A549 (cell line): ENCODE measurements around the gene ZFAND2B. TPM values are rescaled to one million over a fixed set of nuclear protein-coding genes. Genes with fewer than 3 reads are reported as not detected.

Source experiments
- ATAC-seq, 2 experiments: fragments of 200-7000 bp in 1 of 2; fragments of >200 bp in 1 of 2; cut with Nextera tagmentation in 1 of 2; cut with Tn5 transposase in 1 of 2; 3 replicates each; pipeline versions ENCODE4 v1.8.0 to v1.9.1; 2018 to 2020; ENCODE audit warnings: mild to moderate bottlenecking in 1 of 2, moderate library complexity in 1 of 2
- CTCF ChIA-PET: fragments of 300-600 bp; sonication (Branson Sonifier 250); formaldehyde crosslinking; extraction: SDS; loops from one replicate; lab custom pipeline; 2021; ENCODE audit warnings: antibody characterized with exemption, inconsistent platforms; lab: Yijun Ruan, JAX
- POLR2A ChIA-PET: fragments of 350-600 bp; formaldehyde crosslinking; extraction: SDS; loops from one replicate; lab custom pipeline; 2021; ENCODE audit warnings: antibody characterized with exemption, inconsistent platforms; lab: Yijun Ruan, JAX
- DNase-seq, 2 experiments: peaks; one replicate each; pipeline versions ENCODE4 v3.0.0 to v3.0.0-alpha.2; 2011 to 2016; ENCODE audit warnings: low read depth in 1 of 2, low spot score in 1 of 2
- FAIRE-seq: peaks from 2 replicates; lab custom pipeline; 2011; peaks lifted over from hg19 to GRCh38; lab: Jason Lieb, UNC
- H3K27ac ChIP-seq, 2 experiments: fragments of >200 bp; sonication (Bioruptor Twin); formaldehyde crosslinking; 3 replicates each; pipeline ENCODE4 v1.5.1; 2016 to 2017
- H3K4me1 ChIP-seq: fragments of >200 bp; sonication (Bioruptor Twin); formaldehyde crosslinking; 3 replicates; pipeline ENCODE4 v1.6.1; 2016
- H3K4me2 ChIP-seq: fragments of >200 bp; sonication (Bioruptor Twin); formaldehyde crosslinking; 3 replicates; pipeline ENCODE4 v1.6.1; 2016
- H3K4me3 ChIP-seq: fragments of >200 bp; sonication (Bioruptor Twin); formaldehyde crosslinking; 3 replicates; pipeline ENCODE4 v1.5.1; 2016
- H3K9me3 ChIP-seq: fragments of >200 bp; sonication (Bioruptor Twin); formaldehyde crosslinking; 3 replicates; pipeline ENCODE4 v1.6.1; 2016
- BHLHE40 ChIP-seq: IDR thresholded peaks from 2 replicates; pipeline ENCODE4 v1.6.1; 2012; ENCODE audit warnings: low read depth, low read length, inconsistent platforms
- CEBPB ChIP-seq, 2 experiments: fragments of >200 bp in 1 of 2; sonication (Bioruptor Twin) in 1 of 2; formaldehyde crosslinking in 1 of 2; IDR thresholded peaks; 2 replicates each; pipeline ENCODE4 v1.6.1; 2012 to 2016
- CHD2 ChIP-seq: fragments of 150-350 bp; IDR thresholded peaks from 2 replicates; pipeline ENCODE4 v1.6.1; 2014; ENCODE audit warnings: low read length; ENCODE audit not compliant: partially characterized antibody
- EHF ChIP-seq: fragments of 250-450 bp; sonication (Bioruptor Pico); IDR thresholded peaks from 2 replicates; pipeline ENCODE4 v1.5.0; 2020; ENCODE audit warnings: mild to moderate bottlenecking
- EP300 ChIP-seq, 2 experiments: fragments of >200 bp; sonication (Bioruptor Twin); formaldehyde crosslinking; IDR thresholded peaks; 2 replicates in 1 of 2; 3 replicates in 1 of 2; pipeline ENCODE4 v1.6.1; 2016 to 2017
- FOSB ChIP-seq: fragments of 250-450 bp; sonication (Bioruptor Pico); IDR thresholded peaks from 2 replicates; pipeline ENCODE4 v1.5.0; 2020; ENCODE audit warnings: mild to moderate bottlenecking, moderate library complexity
- FOSL2 ChIP-seq, 2 experiments: fragments of 450-650 bp in 1 of 2; fragments of >200 bp in 1 of 2; sonication (Bioruptor Twin) in 1 of 2; formaldehyde crosslinking; IDR thresholded peaks; 2 replicates each; pipeline versions ENCODE4 v1.5.0 to v1.6.1; 2016 to 2020; ENCODE audit warnings: mild to moderate bottlenecking in 1 of 2, moderate library complexity in 1 of 2
- GATA3 ChIP-seq: IDR thresholded peaks from 2 replicates; pipeline ENCODE4 v1.6.1; 2012; ENCODE audit warnings: borderline replicate concordance
- HOXA7 ChIP-seq: fragments of 250-450 bp; sonication (Bioruptor Pico); IDR thresholded peaks from 2 replicates; pipeline ENCODE4 v1.5.0; 2020; ENCODE audit warnings: mild to moderate bottlenecking, moderate library complexity
- JUN ChIP-seq, 2 experiments: fragments of >200 bp; sonication (Bioruptor Twin); formaldehyde crosslinking; IDR thresholded peaks; 2 replicates in 1 of 2; 3 replicates in 1 of 2; pipeline ENCODE4 v1.6.1; 2016 to 2017
- JUNB ChIP-seq: fragments of >200 bp; sonication (Bioruptor Twin); formaldehyde crosslinking; IDR thresholded peaks from 2 replicates; pipeline ENCODE4 v1.6.1; 2016
- KDM5A ChIP-seq: fragments of 200-600 bp; sonication (generic); IDR thresholded peaks from 2 replicates; pipeline ENCODE4 v1.6.1; 2016; ENCODE audit warnings: antibody characterized with exemption, mild to moderate bottlenecking
- MAFK ChIP-seq: fragments of 450-650 bp; IDR thresholded peaks from 2 replicates; pipeline ENCODE4 v1.6.1; 2014; ENCODE audit not compliant: partially characterized antibody
- POLR2AphosphoS2 ChIP-seq: conservative IDR thresholded peaks from 2 replicates; pipeline ENCODE4 v1.6.1; 2012; ENCODE audit warnings: low read length, improper control_type of control experiment, inconsistent platforms
- RAD21 ChIP-seq, 2 experiments: fragments of >200 bp in 1 of 2; sonication (Bioruptor Twin) in 1 of 2; formaldehyde crosslinking in 1 of 2; IDR thresholded peaks in 1 of 2; conservative IDR thresholded peaks in 1 of 2; 2 replicates in 1 of 2; 3 replicates in 1 of 2; pipeline ENCODE4 v1.6.1; 2012 to 2018; ENCODE audit warnings: inconsistent platforms in 1 of 2
- RARB ChIP-seq: fragments of 250-450 bp; sonication (Bioruptor Pico); IDR thresholded peaks from 2 replicates; pipeline ENCODE4 v1.8.0; 2021; ENCODE audit warnings: mild to moderate bottlenecking, moderate library complexity
- RFX5 ChIP-seq: fragments of 450-650 bp; IDR thresholded peaks from 2 replicates; pipeline ENCODE4 v1.7.1; 2014; ENCODE audit warnings: antibody characterized with exemption, mild to moderate bottlenecking, moderate library complexity
- TFCP2L1 ChIP-seq: fragments of 250-450 bp; sonication (Bioruptor Pico); IDR thresholded peaks from 2 replicates; pipeline ENCODE4 v1.5.0; 2021; ENCODE audit warnings: mild to moderate bottlenecking
- ZFP36 ChIP-seq: fragments of 450-650 bp; IDR thresholded peaks from 2 replicates; pipeline ENCODE4 v1.6.1; 2014; ENCODE audit warnings: borderline replicate concordance; ENCODE audit not compliant: partially characterized antibody
- ZNF302 ChIP-seq: fragments of 250-450 bp; sonication (Bioruptor Pico); IDR thresholded peaks from 2 replicates; pipeline ENCODE4 v1.9.0; 2021; ENCODE audit warnings: inconsistent platforms, mild to moderate bottlenecking, moderate library complexity
- ZSCAN20 ChIP-seq: fragments of 250-450 bp; sonication (Bioruptor Pico); IDR thresholded peaks from 2 replicates; pipeline ENCODE4 v1.8.0; 2022; ENCODE audit warnings: mild to moderate bottlenecking, moderate library complexity
- WGBS: methylation state at CpG from one replicate; pipeline ENCODE4 v1.1.6; 2017; ENCODE audit errors: missing lambda C conversion rate; 5-methylcytosine and 5-hydroxymethylcytosine counted together
- polyA plus RNA-seq, 4 experiments: library from polyadenylated mRNA; depleted of rRNA in 3 of 4; stranded (reverse); fragments of >200 nt; fragmentation: RNase III in 1 of 4; extraction: RNeasy Plus Mini Kit Qiagen cat#74134 plus additional on column Dnase treatment in 1 of 4; gene quantifications; 2 replicates in 3 of 4; 3 replicates in 1 of 4; pipeline ENCODE4 v1.2.3, GENCODE V29; 2011 to 2017
- TF ChIP-seq, protein P1 (sequence below): IDR thresholded peaks from 2 replicates; pipeline ENCODE4 v1.6.1; 2012
- TF ChIP-seq, protein P2 (sequence below): fragments of 250-450 bp; sonication (Bioruptor Pico); IDR thresholded peaks from 2 replicates; pipeline ENCODE4 v1.5.0; 2020; ENCODE audit warnings: low read depth, mild to moderate bottlenecking, moderate library complexity
- TF ChIP-seq, protein P3 (sequence below): fragments of >200 bp; sonication (Bioruptor Twin); formaldehyde crosslinking; IDR thresholded peaks from 3 replicates; pipeline ENCODE4 v1.6.1; 2016
- TF ChIP-seq, protein P4 (sequence below): fragments of >200 bp; sonication (Bioruptor Twin); formaldehyde crosslinking; IDR thresholded peaks from 3 replicates; pipeline ENCODE4 v1.5.1; 2016

The ZFAND2B gene
- polyA plus RNA-seq, 2 of the 4 experiments (the other 2 are of a cell fraction) = 21.2 to 29.1 TPM

DNA sequence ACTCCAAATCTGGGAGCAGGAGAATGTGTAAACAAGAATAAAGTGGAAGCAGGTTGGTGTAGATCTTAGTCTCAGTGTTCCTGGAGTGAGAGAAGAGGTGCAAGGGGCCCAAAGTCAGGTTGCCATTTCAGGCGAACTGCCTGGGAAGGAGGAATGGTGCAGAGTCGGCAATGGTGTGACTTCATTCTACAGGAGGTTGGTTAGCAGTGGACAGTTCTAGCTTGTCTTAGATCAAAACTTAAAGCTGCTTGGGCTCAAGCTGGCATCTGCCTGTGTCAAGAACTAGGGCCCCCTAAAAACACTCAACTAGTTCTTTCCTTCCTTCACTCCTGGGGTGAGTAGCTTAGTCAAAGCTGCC lies 42.2 kb downstream of the ZFAND2B start (continued):
- TF ChIP-seq JUNB = no peak
- TF ChIP-seq EHF (CRISPR knock-in tag) = no peak
- no peak for TF ChIP-seq CEBPB (IDR thresholded peaks at IDR 0.05)
- TF ChIP-seq BHLHE40 = no peak
- no peak for TF ChIP-seq CHD2
- TF ChIP-seq TFCP2L1 (CRISPR knock-in tag) = no peak

DNA sequence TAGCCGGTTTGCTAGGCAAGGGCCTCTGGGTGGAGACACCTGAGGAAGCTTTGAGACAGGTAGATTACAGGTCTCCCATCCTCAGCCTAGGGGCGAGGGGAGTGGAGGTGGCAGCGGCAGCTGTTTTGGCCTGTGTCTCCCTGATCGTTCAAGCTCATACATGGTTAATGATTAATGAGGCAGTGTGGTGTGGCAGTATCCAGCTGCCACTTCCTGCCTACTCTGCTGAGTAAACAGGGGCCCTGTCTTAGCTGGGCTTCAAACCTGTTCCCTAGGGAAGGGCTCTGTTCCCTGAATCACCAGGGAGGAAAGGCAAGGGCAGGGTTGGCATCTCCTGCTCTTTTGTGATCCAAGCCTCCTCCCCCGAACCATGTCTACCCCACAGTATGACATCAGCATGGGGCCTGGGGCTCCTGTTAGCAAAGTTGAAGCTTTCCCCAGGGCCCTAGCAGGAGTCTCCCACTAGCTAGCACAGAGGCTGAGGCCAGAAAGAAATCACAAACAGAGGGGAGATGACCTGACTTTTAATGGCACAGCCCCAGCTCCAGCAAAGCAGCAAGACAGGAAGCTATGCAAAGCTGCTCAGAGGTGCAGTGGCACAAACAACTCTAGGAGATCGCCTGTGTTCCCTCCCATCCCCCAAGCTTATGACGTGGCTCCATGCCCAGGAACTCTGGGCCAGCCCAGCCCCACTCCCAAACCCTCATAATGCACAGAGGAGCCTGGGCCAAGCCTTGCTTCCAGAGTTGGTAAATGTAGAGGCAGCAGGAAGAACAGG lies 42.8 kb downstream of the ZFAND2B start:
- peak in 1 of 2 experiments; percentile 27; a peak in 2 of 5 replicates for TF ChIP-seq RAD21 (conservative IDR thresholded peaks at IDR 0.05 in 1 of 2, IDR thresholded peaks at IDR 0.05 in 1 of 2)
- no peak for TF ChIP-seq ZSCAN20 (CRISPR knock-in tag)
- TF ChIP-seq FOSB = peak; percentile 66; the same call in 1 of the 2 replicates
- peak in 1 of 2 experiments; percentile 78 for TF ChIP-seq JUN (IDR thresholded peaks at IDR 0.05)
- TF ChIP-seq, protein P1, sequence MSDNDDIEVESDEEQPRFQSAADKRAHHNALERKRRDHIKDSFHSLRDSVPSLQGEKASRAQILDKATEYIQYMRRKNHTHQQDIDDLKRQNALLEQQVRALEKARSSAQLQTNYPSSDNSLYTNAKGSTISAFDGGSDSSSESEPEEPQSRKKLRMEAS = peak; percentile 49
- peak; percentile 33; the same call in 1 of the 2 replicates for TF ChIP-seq GATA3
- TF ChIP-seq EP300 (IDR thresholded peaks at IDR 0.05) = peak in 1 of 2 experiments; percentile 43; a peak in 1 of 5 replicates
- no peak for TF ChIP-seq ZNF302 (CRISPR knock-in tag)
- peak; percentile 93 for TF ChIP-seq POLR2AphosphoS2
- TF ChIP-seq RFX5 = no peak
- TF ChIP-seq, protein P2, sequence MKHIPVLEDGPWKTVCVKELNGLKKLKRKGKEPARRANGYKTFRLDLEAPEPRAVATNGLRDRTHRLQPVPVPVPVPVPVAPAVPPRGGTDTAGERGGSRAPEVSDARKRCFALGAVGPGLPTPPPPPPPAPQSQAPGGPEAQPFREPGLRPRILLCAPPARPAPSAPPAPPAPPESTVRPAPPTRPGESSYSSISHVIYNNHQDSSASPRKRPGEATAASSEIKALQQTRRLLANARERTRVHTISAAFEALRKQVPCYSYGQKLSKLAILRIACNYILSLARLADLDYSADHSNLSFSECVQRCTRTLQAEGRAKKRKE (CRISPR knock-in tag) = 0 out of 2 replicates have a peak, but pooled peaks have one; percentile 41
- peak; percentile 41 for TF ChIP-seq JUNB
- TF ChIP-seq, protein P3, sequence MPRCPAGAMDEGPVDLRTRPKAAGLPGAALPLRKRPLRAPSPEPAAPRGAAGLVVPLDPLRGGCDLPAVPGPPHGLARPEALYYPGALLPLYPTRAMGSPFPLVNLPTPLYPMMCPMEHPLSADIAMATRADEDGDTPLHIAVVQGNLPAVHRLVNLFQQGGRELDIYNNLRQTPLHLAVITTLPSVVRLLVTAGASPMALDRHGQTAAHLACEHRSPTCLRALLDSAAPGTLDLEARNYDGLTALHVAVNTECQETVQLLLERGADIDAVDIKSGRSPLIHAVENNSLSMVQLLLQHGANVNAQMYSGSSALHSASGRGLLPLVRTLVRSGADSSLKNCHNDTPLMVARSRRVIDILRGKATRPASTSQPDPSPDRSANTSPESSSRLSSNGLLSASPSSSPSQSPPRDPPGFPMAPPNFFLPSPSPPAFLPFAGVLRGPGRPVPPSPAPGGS = 0 out of 3 replicates have a peak, but pooled peaks have one; percentile 21
- no peak for TF ChIP-seq KDM5A
- peak; percentile 35 for TF ChIP-seq MAFK
- peak; percentile 69; the same call in 1 of the 2 replicates for TF ChIP-seq HOXA7 (CRISPR knock-in tag)
- TF ChIP-seq, protein P4, sequence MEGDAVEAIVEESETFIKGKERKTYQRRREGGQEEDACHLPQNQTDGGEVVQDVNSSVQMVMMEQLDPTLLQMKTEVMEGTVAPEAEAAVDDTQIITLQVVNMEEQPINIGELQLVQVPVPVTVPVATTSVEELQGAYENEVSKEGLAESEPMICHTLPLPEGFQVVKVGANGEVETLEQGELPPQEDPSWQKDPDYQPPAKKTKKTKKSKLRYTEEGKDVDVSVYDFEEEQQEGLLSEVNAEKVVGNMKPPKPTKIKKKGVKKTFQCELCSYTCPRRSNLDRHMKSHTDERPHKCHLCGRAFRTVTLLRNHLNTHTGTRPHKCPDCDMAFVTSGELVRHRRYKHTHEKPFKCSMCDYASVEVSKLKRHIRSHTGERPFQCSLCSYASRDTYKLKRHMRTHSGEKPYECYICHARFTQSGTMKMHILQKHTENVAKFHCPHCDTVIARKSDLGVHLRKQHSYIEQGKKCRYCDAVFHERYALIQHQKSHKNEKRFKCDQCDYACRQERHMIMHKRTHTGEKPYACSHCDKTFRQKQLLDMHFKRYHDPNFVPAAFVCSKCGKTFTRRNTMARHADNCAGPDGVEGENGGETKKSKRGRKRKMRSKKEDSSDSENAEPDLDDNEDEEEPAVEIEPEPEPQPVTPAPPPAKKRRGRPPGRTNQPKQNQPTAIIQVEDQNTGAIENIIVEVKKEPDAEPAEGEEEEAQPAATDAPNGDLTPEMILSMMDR = no peak
- no peak for TF ChIP-seq ZFP36
- TF ChIP-seq RARB (CRISPR knock-in tag) = peak; percentile 21; the same call in 1 of the 2 replicates
- TF ChIP-seq FOSL2 (IDR thresholded peaks at IDR 0.05) = no peak
- TF ChIP-seq FOSL2 (CRISPR knock-in tag; IDR thresholded peaks at IDR 0.05) = 0 out of 2 replicates have a peak, but pooled peaks have one; percentile 29
- Histone ChIP-seq H3K4me2 (peak overlapping the region; percentile 96), H3K9me3 (no peaks in the 10 kb centered on the region), H3K27ac (peak overlapping the region; percentile 90), H3K4me1 (peaks cover 66% of the 10 kb centered on the region), H3K4me3 (peak overlapping the region; percentile 27; the same call in 2 of the 3 replicates)
- DNase-seq (peak; percentile 55 to 93), FAIRE-seq (no peak), ATAC-seq (peak; percentile 51 to 58)
- ChIA-PET POLR2A (interaction anchor here (0.9 to 3.1 kb wide), 9 partner anchors 9 to 78 kb away, joined by 3 to 34 read pairs (median 10); partner anchors contain the start of genes ABCB6, ANKZF1, ATG9A and DNAJB2), CTCF (interaction anchor here (0.7 to 12.6 kb wide), 9 partner anchors 9 to 78 kb away, joined by 3 to 241 read pairs (median 4); partner anchors contain the start of genes CNPPD1 and DNAJB2)
- WGBS = 0% methylated on average over 7 of the region's 7 CpGs
